GM19468 (cell line): ENCODE measurements around the gene SCGB1A1.

Experiments used
- ATAC-seq: cut with Tn5 transposase; IDR thresholded peaks from one replicate; pipeline ENCODE4 v1.9.1; 2021; ENCODE audit warnings: mild to moderate bottlenecking, moderate library complexity, moderate number of reproducible peaks; ENCODE audit not compliant: unreplicated experiment; ENCODE audit errors: extremely low read depth

Gene SCGB1A1

DNA sequence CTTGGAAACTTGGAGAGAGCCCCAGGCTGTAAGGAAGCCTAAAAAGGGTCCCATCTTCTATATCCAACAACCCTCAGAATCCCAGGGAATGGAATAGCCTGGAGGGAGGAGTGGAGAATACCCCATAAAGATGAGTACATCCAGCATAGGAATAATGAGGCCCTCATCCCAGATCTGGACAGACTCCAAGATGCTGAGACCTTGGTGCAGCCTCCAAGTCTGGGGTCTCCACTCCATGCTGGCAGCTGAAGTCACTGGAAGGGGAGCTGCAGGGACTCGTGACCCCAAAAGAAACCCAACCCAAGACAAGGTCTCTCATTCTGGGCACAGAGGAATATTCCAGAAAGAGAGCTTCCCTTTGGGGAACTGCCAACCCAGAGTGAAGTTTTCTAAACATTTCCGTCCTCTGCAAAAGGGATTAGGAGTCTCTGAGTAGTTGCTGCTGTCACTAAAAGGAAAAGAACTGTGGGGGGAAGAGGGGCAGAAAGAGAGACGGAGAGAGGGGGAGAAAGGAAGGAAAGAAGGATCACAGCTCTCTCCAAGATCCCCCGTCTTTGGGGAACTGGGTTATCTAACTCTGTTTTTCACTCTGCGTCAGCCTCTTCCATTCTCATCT lies 589 bp downstream of the SCGB1A1 start:
- no peak for ATAC-seq

DNA sequence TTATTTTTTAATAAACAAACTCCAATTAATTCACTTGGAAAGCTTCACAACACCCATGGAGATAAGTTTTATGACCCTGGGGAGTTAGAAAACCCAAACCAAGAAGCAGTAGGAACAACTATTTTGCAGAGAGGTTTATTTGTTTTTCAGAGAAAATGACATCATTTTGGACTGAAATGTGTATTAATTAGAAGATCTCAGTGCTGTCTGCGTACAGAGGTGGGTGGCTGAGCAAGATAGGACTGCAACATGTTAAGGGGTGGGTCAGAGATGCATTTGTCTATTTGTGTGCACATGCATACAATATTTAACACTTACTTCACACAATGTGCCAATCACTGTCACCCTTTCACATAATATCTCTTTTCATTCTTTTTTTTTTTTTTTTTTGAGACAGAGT lies 1.1 kb downstream of the SCGB1A1 start:
- ATAC-seq: no peak

DNA sequence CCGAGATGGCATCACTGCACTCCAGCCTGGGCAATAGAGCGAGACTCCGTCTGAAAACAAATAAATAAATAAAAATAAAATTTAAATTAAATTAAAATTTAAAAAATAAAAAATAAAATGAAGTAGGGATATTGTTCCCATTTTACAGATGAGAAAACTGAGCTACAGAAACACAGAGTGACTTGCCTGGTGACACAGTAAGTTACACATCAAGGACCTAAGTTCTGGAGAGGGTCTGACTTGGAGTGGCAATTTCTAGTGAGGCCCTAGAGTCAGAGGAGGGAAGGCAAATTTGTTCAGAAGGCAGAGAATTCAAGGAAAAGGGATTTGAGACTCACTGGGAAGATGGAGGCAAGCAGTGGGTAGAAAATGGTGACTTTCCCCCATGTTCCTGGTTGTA lies 2.0 kb downstream of the SCGB1A1 start:
- ATAC-seq: no peak

DNA sequence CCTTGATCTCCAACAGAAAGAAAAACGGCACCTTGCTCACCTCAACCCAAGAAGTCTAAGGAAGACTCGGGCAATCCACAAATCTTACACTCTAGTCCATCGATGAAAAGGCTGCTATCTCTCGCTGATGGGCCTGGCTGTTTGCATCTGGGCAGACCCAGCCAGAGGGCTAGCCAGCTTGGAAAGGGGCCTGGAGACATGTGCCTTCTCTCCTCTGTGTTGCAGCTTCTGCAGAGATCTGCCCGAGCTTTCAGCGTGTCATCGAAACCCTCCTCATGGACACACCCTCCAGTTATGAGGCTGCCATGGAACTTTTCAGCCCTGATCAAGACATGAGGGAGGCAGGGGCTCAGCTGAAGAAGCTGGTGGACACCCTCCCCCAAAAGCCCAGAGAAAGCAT lies 3.2 kb downstream of the SCGB1A1 start:
- no peak for ATAC-seq

DNA sequence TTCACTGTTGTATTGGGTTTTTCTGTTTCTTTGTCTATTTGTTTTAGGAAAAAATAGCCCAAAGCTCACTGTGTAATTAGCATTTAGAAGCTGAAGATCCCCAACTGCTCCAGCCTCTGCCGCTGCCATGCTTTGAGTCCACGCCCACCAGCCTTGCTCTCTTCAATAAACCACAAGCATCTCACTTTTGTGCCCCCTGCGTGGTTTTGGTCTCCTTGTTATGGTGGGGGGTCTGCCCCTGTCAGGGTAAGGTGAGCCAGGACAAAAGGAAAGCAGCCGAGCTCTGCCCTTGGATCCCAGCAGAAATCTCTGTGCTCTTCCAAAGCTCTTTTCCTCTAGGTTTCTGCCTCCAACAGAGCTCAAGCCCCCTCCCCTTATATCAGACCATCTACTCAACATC lies 4.2 kb downstream of the SCGB1A1 start:
- ATAC-seq: no peak

DNA sequence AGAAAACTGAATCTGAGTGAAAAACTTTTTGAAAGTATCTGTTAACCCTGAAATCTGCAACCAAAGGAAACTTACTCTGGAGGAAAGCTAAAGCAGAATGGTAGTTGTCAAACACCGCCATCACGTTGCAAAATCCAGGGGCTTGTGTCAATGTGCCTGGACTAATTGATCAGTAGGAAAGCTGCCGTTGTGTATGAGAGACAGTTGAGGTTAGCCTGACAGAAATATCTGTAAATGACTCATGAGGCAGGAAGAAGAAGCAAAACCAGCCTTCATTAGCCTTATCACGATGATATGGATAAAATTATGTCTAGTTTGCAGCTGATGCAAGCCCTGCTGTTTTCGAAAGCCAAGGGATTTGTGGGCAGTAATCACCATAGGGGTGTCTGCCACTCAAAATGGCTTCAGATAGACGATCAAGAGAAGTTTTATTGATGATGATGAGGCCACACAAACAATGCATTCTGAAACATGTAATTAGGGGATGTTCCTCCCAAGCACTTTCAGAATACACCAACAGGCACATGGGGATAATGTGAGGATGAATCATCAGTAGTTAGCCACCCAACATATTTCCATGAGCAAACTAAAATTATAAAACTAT lies 8.9 kb downstream of the SCGB1A1 start:
- no peak for ATAC-seq

DNA sequence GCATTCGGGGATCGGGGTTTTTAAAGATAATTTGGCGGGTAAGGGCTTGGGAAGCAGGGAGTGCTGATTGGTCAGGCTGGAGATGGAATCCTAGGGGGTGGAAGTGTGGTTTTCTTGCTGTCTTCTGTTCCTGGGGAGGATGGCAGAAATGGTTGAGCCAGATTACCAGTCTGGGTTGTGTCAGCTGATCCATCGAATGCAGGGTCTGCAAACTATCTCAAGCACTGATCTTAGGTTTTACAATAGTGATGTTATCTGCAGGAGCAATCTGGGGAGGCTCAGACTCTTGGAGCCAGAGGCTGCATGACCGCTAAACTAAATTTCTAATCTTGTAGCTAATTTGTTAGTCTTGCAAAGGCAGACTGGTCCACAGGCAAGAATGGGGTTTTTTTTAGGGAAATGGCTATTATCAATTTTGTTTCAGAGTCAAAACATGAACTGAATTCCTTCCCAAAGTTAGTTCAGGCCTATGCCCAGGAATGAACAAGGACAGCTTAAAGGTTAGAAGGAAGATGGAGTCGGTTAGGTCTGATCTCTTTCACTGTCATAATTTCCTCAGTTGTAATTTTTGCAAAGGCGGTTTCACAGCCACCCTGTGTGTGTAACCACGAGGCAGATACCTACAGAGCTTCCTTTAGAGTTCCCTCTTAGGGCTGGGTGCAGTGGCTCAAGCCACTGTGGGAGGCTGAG lies 10.2 kb downstream of the SCGB1A1 start:
- no peak for ATAC-seq

DNA sequence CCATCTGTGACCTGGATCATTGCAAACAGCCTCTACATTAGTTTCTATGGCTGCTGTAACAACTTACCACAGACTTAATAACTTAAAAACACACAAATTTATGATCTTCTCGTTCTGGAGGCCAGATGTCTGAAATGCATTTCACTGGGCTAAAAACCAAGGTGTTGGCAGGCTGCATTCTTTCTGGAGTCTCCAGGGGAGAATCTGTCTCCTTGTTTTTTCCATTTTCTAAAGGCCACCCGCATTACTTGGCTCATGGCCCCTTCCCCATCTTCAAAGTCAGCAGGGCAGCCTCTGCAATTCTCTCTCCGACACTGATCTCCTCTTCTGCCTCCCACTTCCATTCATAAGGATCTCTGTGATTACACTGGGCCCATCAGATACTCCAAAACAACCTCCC lies 11.6 kb downstream of the SCGB1A1 start:
- no peak for ATAC-seq

DNA sequence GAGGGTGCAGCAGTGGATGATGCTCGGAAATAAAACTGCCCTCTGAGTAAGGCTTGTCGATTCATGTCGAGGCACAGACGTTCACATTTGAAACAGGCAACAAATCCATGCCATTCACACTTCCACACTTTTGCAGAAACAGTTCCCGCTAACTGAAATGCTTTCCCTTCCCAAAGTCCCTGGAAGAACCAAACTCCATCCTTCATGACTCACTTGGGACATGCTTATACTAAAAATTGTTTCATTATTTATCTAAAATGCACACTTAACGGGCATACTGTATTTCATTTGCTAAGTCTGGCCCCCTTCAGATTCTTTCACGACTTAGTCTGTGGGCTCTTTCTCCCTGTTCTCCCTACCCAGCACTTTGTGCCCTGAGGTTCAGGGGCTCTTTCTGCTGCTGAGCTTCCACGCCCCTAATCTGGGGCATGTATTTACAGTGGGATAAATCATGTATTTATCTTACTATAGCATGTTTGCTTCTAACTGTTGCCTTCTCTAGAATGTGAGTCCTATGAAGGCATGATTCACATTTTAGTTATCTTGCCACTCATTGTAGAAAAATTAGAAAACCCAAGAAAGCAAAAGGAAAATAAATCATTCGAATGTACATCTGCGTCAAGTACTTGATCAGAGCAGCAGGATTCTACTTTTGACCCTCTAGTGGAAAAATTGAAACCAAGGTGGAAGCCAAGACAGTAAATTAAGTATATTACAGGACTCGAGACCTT lies 12.5 kb downstream of the SCGB1A1 start:
- ATAC-seq: no peak

DNA sequence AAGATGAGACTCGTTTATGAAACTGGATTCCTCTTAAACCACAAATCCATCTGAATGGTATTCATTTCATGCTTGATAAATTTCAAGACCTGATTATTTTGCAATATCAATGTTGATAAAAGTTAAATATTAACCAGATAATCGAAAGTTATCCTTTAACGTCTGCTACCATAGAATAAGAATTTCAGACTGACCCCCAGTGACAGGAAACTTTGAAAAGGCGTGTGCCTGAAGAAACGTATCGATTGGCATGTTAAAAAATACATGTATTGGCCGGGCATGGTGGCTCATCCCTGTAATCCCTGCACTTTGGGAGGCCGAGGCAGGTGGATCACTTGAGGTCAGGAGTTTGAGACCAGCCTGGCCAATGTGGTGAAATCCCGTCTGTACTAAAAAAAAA lies 13.9 kb downstream of the SCGB1A1 start:
- ATAC-seq: no peak

DNA sequence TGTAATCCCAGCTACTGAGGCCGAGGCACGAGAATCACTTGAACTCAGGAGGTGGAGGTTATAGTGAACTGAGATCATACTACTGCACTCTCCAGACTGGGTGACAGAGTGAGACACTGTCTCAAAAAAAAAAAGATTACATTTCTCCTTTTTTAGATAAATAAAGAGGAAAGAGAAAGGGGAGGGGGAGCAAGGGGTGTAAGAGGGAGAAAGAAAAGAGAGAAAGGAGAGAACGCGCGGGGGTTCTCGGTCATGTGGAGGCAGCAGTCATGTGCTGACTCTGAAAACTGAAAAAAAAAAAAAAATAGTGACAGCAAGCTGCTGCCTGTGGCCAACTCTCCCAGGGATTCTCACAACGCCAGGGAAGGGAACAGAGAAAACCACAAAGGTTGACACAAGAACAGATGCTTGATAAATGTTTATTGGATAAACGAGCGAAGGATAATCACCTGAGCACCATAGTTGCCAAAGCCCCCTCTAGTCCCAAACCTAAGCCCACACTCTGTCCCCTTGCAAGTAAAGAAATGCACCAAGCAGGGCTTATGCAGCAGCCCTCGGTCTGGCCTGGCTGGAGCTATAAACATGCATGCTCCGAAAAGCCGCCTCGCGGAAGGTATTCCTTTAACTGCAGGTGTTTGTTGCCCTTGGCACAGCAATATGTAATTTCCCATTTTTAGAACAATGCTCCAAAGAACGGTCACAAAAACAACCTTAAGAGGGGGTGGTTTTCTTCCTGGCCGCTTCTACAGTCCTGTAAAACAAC lies 14.5 kb downstream of the SCGB1A1 start:
- no peak for ATAC-seq

DNA sequence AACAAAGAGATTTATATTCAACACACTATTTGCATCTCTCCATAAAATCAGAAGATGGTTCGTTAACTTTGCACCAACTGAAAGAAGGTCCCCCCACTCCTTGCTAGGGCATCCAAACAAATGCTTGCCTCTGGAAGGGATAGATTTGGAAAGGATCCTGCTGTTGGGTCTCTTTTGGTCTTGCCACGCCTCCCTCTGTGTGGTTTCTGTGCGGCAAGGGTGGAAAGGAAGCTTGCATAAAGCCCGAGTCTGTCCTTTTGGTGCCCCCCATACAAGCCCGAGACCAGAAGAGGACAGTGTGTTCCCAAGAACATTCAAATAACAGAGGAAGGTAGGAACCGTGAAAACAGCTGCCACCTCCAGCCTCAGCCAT lies 15.1 kb downstream of the SCGB1A1 start:
- ATAC-seq: no peak

DNA sequence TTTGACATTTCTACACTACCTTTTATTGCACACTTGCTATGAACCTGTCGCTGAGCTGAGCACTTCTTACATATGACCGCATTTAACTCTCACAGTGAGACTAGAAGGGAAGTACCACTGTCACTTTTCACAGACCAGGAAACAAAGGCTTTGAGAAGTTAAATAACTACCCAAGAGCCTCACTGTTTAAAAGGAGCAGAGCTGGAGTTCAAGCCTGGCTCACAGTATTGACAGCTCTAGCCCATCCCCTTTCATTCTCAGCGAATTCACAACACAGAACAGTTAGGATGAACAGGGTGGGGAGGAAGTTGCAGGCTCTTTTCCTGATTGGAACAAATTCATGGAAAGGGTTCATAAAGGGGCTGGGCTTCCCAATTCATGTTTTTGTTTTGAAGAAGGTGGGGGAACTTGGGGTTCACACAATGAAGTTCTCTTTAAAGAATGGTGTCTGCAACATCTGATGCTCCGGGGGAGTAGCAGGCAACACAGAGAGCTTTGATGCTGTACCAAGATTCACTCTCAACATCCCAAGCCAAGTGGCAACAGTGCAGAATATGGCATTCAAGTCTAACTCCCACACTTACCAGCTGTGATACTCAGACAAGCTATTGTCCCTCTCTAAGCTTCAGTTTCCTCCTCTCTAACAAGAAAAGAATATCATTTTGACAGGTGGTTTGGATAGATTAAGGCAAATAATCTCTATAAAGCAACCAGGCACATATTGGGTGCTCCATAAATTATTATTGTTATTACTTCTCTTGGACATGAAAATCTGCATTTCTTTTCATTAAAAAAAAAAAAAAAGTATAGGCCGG lies 17.2 kb downstream of the SCGB1A1 start:
- ATAC-seq: no peak

DNA sequence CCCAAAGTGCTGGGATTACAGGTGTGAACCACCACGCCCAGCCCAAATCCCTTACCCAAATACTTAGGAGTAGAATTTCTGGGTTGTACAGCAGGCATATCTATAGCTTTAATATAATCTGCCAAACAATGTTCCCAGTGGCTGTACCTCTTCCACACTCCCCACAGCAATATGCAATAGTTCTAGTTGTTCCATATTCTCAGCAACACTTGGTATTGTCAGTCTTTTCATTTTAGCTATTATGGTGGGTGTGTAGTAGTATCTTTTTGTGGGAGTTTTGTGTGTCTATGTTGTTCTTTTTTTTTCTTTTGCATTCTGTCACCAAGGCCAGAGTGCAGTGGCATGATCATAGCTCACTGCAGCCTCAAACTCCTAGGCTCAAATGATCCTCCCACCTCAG lies 18.8 kb downstream of the SCGB1A1 start:
- no peak for ATAC-seq

DNA sequence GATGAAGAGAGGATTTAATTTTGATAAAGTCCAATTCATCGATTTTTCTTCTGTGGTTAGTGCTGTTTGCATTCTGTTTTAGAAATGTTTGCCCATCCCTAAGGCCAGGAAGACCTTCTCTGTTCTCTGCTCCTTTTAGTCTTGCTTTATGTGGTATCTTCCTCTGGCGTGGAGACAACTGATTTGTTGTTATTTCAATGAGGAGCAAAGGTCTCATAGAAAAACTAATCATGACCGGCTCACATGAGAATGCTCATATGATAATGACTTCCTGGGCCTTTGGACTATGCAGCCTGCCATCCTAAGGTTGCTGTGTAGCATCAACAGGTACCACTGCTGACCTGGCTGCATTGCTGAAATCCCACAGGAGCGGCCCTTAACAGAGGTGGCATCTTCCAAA lies 19.8 kb downstream of the SCGB1A1 start:
- no peak for ATAC-seq

DNA sequence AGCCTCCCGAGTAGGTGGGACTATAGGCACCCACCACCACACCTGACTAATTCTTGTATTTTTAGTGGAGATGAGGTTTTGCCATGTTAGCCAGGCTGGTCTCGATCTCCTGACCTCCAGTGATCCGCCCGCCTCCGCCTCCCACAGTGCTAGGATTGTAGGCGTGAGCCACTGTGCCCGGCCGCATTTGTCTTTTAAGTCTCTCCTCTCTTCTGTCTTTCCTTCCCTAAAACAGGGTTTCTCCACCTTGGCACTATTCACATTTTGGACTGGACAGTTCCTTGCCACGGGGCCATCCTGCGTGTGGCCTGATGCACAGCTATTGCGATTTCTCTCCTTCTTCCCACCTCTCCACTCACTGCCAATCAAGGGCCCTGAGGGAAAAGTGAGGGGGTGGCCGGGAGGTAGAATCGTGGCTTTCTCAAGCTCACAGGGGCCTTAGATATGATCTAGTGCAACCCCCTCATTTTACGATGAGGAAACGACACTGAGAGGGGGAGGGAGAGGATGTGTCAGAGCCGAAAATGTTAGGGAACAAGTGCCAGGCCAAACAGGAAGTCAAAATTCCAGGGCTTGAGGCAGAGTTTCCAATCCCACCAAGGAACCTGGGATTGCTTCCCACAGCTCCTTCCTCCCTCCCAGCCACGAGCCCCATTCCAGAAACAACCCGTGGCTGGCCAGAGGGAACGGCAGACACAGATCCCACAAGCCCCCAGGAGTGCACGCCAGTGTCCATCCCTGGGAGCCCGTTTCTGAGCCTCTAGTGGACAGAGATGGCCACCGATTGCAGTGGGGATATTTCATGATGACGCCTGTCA lies 21.2 kb downstream of the SCGB1A1 start:
- ATAC-seq: no peak

DNA sequence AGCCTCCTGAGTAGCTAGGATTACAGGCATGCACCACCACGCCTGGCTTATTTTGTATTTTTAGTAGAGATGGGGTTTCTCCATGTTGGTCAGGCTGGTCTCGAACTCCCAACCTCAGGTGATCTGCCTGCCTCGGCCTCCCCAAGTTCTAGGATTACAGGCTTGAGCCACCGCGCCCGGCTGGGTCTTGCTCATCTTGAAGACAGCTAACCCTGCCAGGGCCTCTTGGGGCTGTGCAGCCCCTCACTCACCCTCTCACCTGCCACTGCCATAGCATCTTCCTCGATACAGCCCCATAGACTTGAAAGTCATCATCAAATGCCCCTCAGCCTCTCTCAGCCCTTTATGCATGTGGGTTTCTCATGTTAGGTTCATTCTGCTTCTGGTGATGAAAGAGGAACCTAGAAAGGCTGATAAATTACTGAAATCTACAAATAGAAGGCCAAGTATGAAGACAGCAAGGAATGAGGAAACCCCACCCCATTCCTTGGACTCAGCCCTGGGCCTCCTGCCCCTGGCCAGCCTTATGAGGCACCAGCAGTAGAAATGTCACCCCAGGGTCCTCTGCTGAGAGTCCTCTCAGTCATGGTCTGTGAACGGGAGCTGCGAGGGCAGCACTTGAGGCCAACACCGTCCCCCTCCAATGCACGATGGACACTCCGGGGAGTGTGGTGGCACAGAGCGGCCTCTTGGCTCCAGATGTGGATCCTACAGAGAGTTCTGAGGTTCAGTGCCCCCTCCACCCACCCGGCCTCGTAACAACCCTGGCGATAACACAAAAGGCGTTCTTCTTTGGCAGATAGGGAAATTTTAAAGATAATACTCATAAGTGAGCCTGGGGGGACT lies 24.8 kb downstream of the SCGB1A1 start:
- no peak for ATAC-seq

DNA sequence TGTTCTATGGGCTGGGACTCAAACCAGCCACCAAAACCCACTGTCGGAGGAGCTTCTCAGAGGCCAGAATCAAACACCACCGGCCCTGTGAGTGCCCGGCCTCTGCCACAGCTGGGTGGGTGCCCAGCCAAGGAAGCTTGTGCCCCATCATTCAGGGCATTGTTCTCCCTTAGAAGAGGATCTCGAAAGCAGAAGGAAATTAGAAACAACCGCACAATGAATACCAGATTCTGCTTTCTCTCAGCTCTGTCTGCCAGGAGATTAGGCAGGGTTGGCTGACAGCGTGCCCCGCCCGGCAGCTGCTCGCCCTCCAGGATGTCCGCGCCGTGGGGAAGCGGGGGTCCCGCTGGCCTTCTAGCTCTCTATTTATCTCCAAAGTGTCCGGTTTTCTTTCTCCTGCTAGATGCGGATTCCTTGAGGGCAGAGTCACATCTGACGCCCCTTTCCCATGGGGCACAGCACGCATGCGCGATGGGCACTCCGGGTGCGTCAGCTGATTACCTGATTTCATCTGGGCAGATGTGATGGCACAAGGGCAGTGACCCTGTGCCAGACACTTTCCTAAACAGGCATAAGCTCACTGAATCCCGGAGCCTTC lies 25.5 kb downstream of the SCGB1A1 start:
- no peak for ATAC-seq
